ENCODE measurements around the gene ZSWIM6.
"Not testable (repeated sequence)": the region's sequence is repeated elsewhere in the genome, so short reads cannot be mapped to it uniquely, and the experiment has no call there.

ZSWIM6 gene

DNA sequence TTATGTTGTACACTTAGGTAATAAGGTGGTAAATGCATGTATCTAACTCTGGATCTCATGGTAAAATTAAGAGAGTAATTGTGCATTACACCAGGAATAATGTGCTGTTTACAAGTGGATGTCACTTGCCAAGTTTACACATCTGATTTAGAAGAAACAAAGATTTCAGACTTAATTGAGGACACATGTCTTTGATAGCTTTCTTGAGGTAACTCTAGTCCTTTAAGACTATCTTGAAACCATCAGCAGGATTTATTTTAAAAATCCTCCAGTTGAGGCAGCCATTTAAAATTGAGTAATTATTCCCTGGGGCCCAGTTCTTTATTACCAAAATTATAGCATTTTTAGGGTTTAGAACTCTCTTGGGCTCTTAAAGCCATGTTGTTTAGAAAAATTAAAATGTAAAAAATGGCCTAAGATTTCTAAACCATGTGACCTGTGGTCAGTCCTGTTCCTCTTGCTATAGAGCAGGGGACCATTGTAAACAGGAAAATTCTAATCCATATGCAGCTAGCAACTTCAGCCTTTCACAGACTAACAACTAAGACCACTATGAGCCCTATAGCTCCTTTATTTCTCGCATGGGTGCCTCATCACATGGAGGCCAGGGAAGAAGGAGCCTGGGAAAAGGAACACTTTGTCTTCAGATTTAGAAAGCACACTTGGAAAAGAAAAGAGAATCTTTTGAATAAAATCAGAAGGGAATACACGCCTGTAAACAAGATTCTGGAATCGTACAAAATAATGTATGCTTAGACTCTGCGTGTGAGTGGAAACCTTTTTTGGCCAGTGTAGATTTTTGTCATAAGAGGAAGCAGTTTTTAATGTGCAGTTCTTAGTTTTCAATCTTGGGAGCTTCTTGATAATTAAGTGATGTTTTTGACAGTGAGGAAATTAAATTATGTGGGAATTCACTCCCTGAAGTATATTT is 71.2 kb downstream of the ZSWIM6 start:
- Histone ChIP-seq H3K9me3 (no peaks in the 10 kb centered on the region), H3K27ac (no peak overlapping the region), H3K4me3 (no peak overlapping the region), H4K20me1 (peaks cover 100% of the 10 kb centered on the region), H3K36me3 (peaks cover 5% of the 10 kb centered on the region; the same call in 1 of the 2 replicates), H3K9ac (no peak overlapping the region), H3K4me1 (peaks cover 30% of the 10 kb centered on the region), H3K4me2 (no peak overlapping the region), H3K27me3 (no peaks in the 10 kb centered on the region)
- TF ChIP-seq Cebpa-rat (IDR thresholded peaks at IDR 0.05) = no peak

DNA sequence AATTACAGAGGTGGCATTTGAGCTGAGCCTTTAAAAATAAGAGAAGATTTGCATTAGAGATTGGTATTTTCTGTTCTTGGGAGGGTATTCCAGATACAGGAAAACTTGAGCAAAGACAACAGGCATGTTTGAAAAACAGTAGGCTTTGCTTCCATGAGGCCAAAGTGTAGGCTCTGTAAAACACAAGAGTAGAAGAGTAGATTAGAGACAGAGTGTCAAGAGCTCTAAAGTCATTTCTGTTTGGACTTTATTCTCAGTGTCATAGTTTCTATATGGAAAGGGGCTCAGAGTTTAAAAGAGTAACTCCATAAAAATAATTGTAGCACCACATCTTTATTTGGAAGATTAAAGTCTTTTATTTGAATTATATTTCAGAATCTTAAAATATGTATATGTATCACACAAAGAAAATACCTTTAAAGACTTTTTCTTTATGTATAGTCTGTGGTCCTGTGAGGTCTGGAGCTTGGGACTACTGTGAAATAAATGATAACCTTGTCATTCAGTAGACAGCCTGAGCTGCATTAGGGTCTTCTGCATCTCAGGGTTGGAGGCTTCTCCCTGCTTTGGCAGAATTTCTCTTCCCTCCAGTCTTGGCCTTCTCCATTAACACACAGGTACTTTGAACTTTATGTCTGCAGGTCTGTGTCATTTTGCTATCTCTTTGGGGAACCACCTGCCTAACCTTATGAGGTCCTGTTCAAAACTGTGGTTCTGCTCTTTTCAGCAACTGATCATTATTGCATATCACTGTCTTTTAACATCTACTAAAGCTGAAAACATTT is 73.6 kb downstream of the ZSWIM6 start:
- Histone ChIP-seq H3K4me2 (no peak overlapping the region), H3K36me3 (no peaks in the 10 kb centered on the region), H3K27me3 (no peaks in the 10 kb centered on the region), H3K4me1 (peaks cover 43% of the 10 kb centered on the region), H3K27ac (no peak overlapping the region), H3K4me3 (no peak overlapping the region), H3K9me3 (no peaks in the 10 kb centered on the region), H4K20me1 (peaks cover 98% of the 10 kb centered on the region), H3K9ac (no peak overlapping the region)
- TF ChIP-seq Cebpa-rat (IDR thresholded peaks at IDR 0.05) = no peak

GRCh38 chr5:61406497-61406896 is 74.4 kb downstream of the ZSWIM6 start:
- not testable (repeated sequence) for H3K4me2 ChIP-seq, H3K27me3 ChIP-seq, H3K4me3 ChIP-seq, H3K9ac ChIP-seq, H3K27ac ChIP-seq, H3K36me3 ChIP-seq, H3K9me3 ChIP-seq
- peaks cover 43% of the 10 kb centered on the region for H3K4me1 ChIP-seq
- peaks cover 98% of the 10 kb centered on the region for H4K20me1 ChIP-seq

GRCh38 chr5:61407706-61408270 is 75.7 kb downstream of the ZSWIM6 start:
- H3K9ac ChIP-seq = no peak overlapping the region

GRCh38 chr5:61408476-61409168 is 76.6 kb downstream of the ZSWIM6 start:
- H3K9me3 ChIP-seq = no peaks in the 10 kb centered on the region
- TF ChIP-seq Cebpa-rat (IDR thresholded peaks at IDR 0.05) = peak; percentile 76
- peaks cover 31% of the 10 kb centered on the region for H3K4me1 ChIP-seq
- peak overlapping the region; percentile 73 for H3K4me2 ChIP-seq
- no peak overlapping the region for H3K27ac ChIP-seq
- peaks cover 89% of the 10 kb centered on the region for H4K20me1 ChIP-seq
- peak overlapping the region; percentile 31 for H3K4me3 ChIP-seq
- H3K27me3 ChIP-seq = no peaks in the 10 kb centered on the region
- no peak overlapping the region for H3K9ac ChIP-seq
- H3K36me3 ChIP-seq = no peaks in the 10 kb centered on the region

More at GRCh38 chr5:61407706-61408270, 75.7 kb downstream of the ZSWIM6 start:
- Histone ChIP-seq H3K27ac (no peak overlapping the region), H3K4me1 (peaks cover 33% of the 10 kb centered on the region), H3K9me3 (no peaks in the 10 kb centered on the region), H3K4me3 (no peak overlapping the region), H3K4me2 (peak overlapping the region; percentile 73), H3K36me3 (no peaks in the 10 kb centered on the region), H4K20me1 (peaks cover 97% of the 10 kb centered on the region), H3K27me3 (no peaks in the 10 kb centered on the region)
- no peak for TF ChIP-seq Cebpa-rat (IDR thresholded peaks at IDR 0.05)

- Histone ChIP-seq H3K9me3 (no peaks in the 10 kb centered on the region), H3K36me3 (no peaks in the 10 kb centered on the region), H4K20me1 (peaks cover 89% of the 10 kb centered on the region), H3K9ac (no peak overlapping the region), H3K4me2 (peak overlapping the region; percentile 73), H3K4me3 (no peak overlapping the region), H3K4me1 (peaks cover 32% of the 10 kb centered on the region), H3K27me3 (no peaks in the 10 kb centered on the region), H3K27ac (no peak overlapping the region)
- TF ChIP-seq Cebpa-rat (IDR thresholded peaks at IDR 0.05) = no peak
Observed at GRCh38 chr5:61409568-61409967, 77.5 kb downstream of the ZSWIM6 start.

DNA sequence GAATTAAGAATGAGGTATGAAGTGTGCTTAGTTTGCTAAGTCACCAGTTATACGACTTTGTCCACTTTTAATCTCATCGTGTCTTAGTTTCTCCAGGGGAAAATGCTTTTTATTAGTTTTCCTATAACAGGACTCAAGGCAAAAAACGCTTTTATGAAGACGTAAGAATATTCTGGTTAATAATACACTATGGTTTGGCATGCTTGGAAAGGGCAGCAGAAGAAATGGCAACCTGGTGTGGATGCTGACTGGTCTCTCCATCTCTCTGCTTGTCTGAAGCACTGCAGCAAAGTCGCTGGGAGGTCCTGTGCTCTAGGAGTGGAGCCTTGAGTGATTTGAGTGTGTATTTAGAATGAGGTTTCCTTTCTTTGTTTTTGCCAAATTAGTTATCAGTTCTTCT is 78.8 kb downstream of the ZSWIM6 start:
- no peaks in the 10 kb centered on the region for H3K9me3 ChIP-seq
- peaks cover 32% of the 10 kb centered on the region for H3K4me1 ChIP-seq
- H3K27ac ChIP-seq = no peak overlapping the region
- H3K36me3 ChIP-seq = no peaks in the 10 kb centered on the region
- TF ChIP-seq Cebpa-rat (IDR thresholded peaks at IDR 0.05) = no peak
- H3K4me2 ChIP-seq = no peak overlapping the region
- peaks cover 89% of the 10 kb centered on the region for H4K20me1 ChIP-seq
- no peaks in the 10 kb centered on the region for H3K27me3 ChIP-seq
- H3K4me3 ChIP-seq = no peak overlapping the region
- H3K9ac ChIP-seq = no peak overlapping the region

DNA sequence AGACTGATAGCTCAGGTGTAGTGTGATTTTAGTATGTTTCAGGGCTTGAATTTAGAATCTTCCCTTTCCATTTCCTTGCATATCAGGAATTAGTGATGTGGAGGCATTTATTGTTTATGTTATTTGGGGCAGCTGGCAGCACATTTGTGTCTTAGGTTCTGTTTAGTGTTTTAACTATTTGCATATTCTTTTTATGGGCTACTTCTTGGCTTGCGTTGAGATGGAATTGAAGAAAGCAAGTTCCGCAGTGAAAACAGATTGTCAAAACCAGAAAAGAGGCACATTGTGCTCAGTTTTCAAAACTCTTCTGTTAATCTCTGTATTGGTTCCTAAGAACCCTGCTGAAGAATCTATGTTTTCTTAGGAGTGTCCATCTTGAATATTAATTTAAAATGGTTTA is 80.3 kb downstream of the ZSWIM6 start:
- no peak for TF ChIP-seq Cebpa-rat (IDR thresholded peaks at IDR 0.05)
- Histone ChIP-seq H3K27me3 (no peaks in the 10 kb centered on the region), H4K20me1 (peaks cover 89% of the 10 kb centered on the region), H3K27ac (no peak overlapping the region), H3K36me3 (no peaks in the 10 kb centered on the region), H3K4me2 (no peak overlapping the region), H3K9ac (no peak overlapping the region), H3K4me3 (no peak overlapping the region), H3K9me3 (no peaks in the 10 kb centered on the region), H3K4me1 (peaks cover 40% of the 10 kb centered on the region)

GRCh38 chr5:61413205-61413604 is 81.1 kb downstream of the ZSWIM6 start:
- H3K36me3 ChIP-seq, H3K4me2 ChIP-seq, H3K9ac ChIP-seq, H3K4me3 ChIP-seq, H3K27me3 ChIP-seq, H3K9me3 ChIP-seq, H3K27ac ChIP-seq: not testable (repeated sequence)
- peaks cover 31% of the 10 kb centered on the region for H3K4me1 ChIP-seq
- H4K20me1 ChIP-seq = peaks cover 89% of the 10 kb centered on the region
